ENCODE measurements around the gene DSTYK. TPM values are rescaled to one million over a fixed set of nuclear protein-coding genes. Genes with fewer than 3 reads are reported as not detected.

DSTYK gene
- total and polyA plus RNA-seq, 2 donors (not counting 3 experiments of a cell fraction or from before 2014, with no cell fraction given), result 3.6 to 8.7 TPM

DNA sequence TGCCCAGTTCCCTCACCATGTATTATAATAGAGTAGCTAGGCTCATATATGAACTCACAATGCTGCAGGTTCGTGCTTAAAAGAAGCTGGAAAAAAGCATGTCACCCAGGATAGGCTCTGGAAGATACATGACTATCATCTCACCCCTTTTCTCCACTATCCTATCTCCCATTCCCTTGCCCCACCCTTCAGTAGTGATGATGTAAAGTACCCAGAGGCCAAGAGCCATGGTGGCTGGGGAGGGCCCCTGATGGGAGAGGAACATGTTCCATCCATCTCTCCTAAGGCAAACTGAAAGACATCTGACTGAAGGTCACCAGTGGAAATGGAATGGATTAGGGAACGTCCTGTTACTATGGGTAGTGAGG lies 69.4 kb downstream of the DSTYK start:
- BruUV-seq (replicated peaks), result no TSS peak
- FAIRE-seq (no peak), DNase-seq (ENCODE audit: low read depth, low spot score) (no peak)
- Histone ChIP-seq H3K27me3 (ENCODE audit: control insufficient read depth in 2 of 2, insufficient read depth in 2 of 2, low read length in 2 of 2) (no peaks in the 10 kb centered on the region), H2AFZ (ENCODE audit: low read depth, low read length) (no peak overlapping the region), H3K4me3 (replicated peaks in 1 of 3; ENCODE audit: insufficient read depth in 1 of 3, low read depth in 1 of 3, low read length in 3 of 3) (no peak overlapping the region), H3K27ac (ENCODE audit: insufficient read depth, low read depth, low read length) (no peak overlapping the region), H3K79me2 (ENCODE audit: control insufficient read depth, insufficient read depth, low read length) (no peaks in the 10 kb centered on the region), H4K20me1 (replicated peaks; ENCODE audit: control insufficient read depth, extremely low read depth, insufficient read depth, low read length) (no peaks in the 10 kb centered on the region), H3K9me1 (replicated peaks; ENCODE audit: control insufficient read depth, extremely low read depth, insufficient read depth, low read length) (no peaks in the 10 kb centered on the region), H3K9ac (replicated peaks; ENCODE audit: extremely low read depth, insufficient read depth, low read length) (no peak overlapping the region), H3K36me3 (ENCODE audit: control insufficient read depth in 2 of 2, extremely low read depth in 1 of 2, insufficient read depth in 2 of 2, low read length in 2 of 2) (peaks cover 0 to 2% of the 10 kb centered on the region in 2 experiments), H3K4me2 (ENCODE audit: insufficient read depth, low read length) (no peak overlapping the region), H3K9me3 (replicated peaks; ENCODE audit: control insufficient read depth, insufficient read depth, low read length) (no peaks in the 10 kb centered on the region), H3K4me1 (ENCODE audit: control insufficient read depth, extremely low read depth, insufficient read depth, low read length) (peaks cover 19% of the 10 kb centered on the region)
- POLR2A ChIA-PET, result no interaction called here
- dilution Hi-C loops (cut with MboI; ENCODE audit: extremely low pct_ligation_motif_present, low sequenced_read_pairs), result no loop called here
- CTCF ChIA-PET, result interaction anchor here (0.7 to 3.7 kb wide), 25 partner anchors 9 to 183 kb away, joined by 3 to 54 read pairs (median 6); partner anchors contain the start of genes RBBP5 and TMCC2
- TF ChIP-seq POLR2AphosphoS5 (IDR thresholded peaks at IDR 0.05; ENCODE audit: insufficient read depth, low read depth, low read length), result no peak
- TF ChIP-seq JUN (IDR thresholded peaks at IDR 0.05; ENCODE audit: borderline replicate concordance, insufficient read depth, insufficient read length, low read depth), result no peak
- TF ChIP-seq POLR2A (IDR thresholded peaks at IDR 0.05; ENCODE audit: low read depth, low read length), result no peak
- TF ChIP-seq EZH2 (IDR thresholded peaks at IDR 0.05; ENCODE audit: borderline replicate concordance, low read depth, low read length, severe bottlenecking), result no peak
- intact Hi-C loops (cut with micrococcal nuclease), result no loop called here

- Histone ChIP-seq H3K36me3 (ENCODE audit: control insufficient read depth in 2 of 2, extremely low read depth in 1 of 2, insufficient read depth in 2 of 2, low read length in 2 of 2) (no peaks in the 10 kb centered on the region), H3K9ac (replicated peaks; ENCODE audit: extremely low read depth, insufficient read depth, low read length) (no peak overlapping the region), H3K4me2 (ENCODE audit: insufficient read depth, low read length) (peak overlapping the region; percentile 7)
Measured at GRCh38 chr1:205141236-205142101, 70.0 kb downstream of the DSTYK start.

More at GRCh38 chr1:205141236-205142101, 70.0 kb downstream of the DSTYK start:
- DNase-seq (ENCODE audit: low read depth, low spot score) (peak; percentile 84), FAIRE-seq (peak; percentile 94)
- H3K27ac ChIP-seq (ENCODE audit: insufficient read depth, low read depth, low read length), result no peak overlapping the region
- H3K9me1 ChIP-seq (replicated peaks; ENCODE audit: control insufficient read depth, extremely low read depth, insufficient read depth, low read length), result no peaks in the 10 kb centered on the region
- peaks cover 19% of the 10 kb centered on the region for H3K4me1 ChIP-seq (ENCODE audit: control insufficient read depth, extremely low read depth, insufficient read depth, low read length)
- H3K79me2 ChIP-seq (ENCODE audit: control insufficient read depth, insufficient read depth, low read length), result no peaks in the 10 kb centered on the region
- TF ChIP-seq JUN (IDR thresholded peaks at IDR 0.05; ENCODE audit: borderline replicate concordance, insufficient read depth, insufficient read length, low read depth) (no peak), CTCF (IDR thresholded peaks at IDR 0.05; ENCODE audit: extremely low read depth in 1 of 2, insufficient read depth in 1 of 2, low read depth in 1 of 2, low read length in 2 of 2) (peak; percentile 77)
- POLR2A ChIA-PET, result no interaction called here
- H3K27me3 ChIP-seq (ENCODE audit: control insufficient read depth in 2 of 2, insufficient read depth in 2 of 2, low read length in 2 of 2), result no peaks in the 10 kb centered on the region
- BruUV-seq (replicated peaks), result no TSS peak
- no peaks in the 10 kb centered on the region for H4K20me1 ChIP-seq (replicated peaks; ENCODE audit: control insufficient read depth, extremely low read depth, insufficient read depth, low read length)
- CTCF ChIA-PET, result interaction anchor here (0.6 to 3.7 kb wide), 38 partner anchors 9 to 184 kb away, joined by 3 to 54 read pairs (median 5); partner anchors contain the start of genes DSTYK, RBBP5 and TMCC2
- dilution Hi-C loops (cut with MboI; ENCODE audit: extremely low pct_ligation_motif_present, low sequenced_read_pairs) (no loop called here), intact Hi-C loops (cut with micrococcal nuclease) (loop anchor here (1.0 to 2.0 kb wide), 6 partner anchors 19 to 179 kb away; partner anchors contain the start of genes DSTYK, NUAK2 and TMCC2)
- H3K9me3 ChIP-seq (replicated peaks; ENCODE audit: control insufficient read depth, insufficient read depth, low read length), result no peaks in the 10 kb centered on the region
- no peak overlapping the region for H3K4me3 ChIP-seq (replicated peaks in 1 of 3; ENCODE audit: insufficient read depth in 1 of 3, low read depth in 1 of 3, low read length in 3 of 3)
- H2AFZ ChIP-seq (ENCODE audit: low read depth, low read length), result no peak overlapping the region
